Keratinocyte (primary cell): ENCODE data around the gene ZNF487.

ENCODE experiments used
- EZH2 ChIP-seq: IDR thresholded peaks from one replicate; pipeline ENCODE4 v1.6.1; 2012; ENCODE audit warnings: inconsistent platforms, mild to moderate bottlenecking, low read length, moderate library complexity
- TF ChIP-seq, protein P1 (sequence below), 3 experiments: IDR thresholded peaks in 1 of 3; conservative IDR thresholded peaks in 1 of 3; optimal IDR thresholded peaks in 1 of 3; 2 replicates in 2 of 3; 3 replicates in 1 of 3; pipeline versions ENCODE3 to v1.5.1; 2011; ENCODE audit warnings: low read length in 3 of 3, mild to moderate bottlenecking in 3 of 3, moderate library complexity in 2 of 3, control low read depth in 1 of 3, inconsistent platforms in 1 of 3; ENCODE audit not compliant: insufficient read depth in 2 of 3; ENCODE audit errors: extremely low read depth in 1 of 3

DNA sequence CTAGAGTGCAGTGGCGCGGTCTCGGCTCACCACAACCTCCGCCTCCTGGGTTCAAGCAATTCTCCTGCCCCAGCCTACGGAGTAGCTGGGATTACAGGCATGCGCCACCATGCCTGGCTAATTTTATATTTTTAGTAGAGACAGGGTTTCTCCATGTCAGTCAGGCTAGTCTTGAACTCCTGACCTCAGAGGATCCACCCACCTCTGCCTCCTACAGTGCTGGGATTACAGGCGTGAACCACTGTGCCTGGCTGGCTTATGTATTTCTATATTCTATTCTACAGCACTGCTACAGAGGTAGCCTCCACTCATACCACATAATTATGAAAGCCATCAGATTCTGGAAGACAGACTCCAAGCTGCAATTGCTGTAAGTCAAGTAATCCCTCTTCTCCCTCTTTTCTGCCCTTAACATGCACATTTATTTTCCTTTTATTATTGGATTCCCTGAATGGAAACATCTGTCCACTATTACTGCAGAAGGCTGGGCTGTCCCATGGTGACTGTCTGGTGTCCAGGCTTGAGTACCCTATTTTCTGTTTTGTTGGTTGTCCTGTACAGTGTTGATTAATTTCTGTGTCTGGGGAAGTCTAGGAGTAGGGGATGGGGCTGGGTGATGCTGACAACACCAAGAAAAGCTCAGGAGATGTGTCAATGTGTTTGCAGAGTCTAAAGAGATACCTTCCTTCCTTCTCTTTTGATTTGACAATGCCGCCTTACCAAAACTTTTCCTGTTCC, 5.8 kb upstream of the ZNF487 start:
- TF ChIP-seq, protein P1, sequence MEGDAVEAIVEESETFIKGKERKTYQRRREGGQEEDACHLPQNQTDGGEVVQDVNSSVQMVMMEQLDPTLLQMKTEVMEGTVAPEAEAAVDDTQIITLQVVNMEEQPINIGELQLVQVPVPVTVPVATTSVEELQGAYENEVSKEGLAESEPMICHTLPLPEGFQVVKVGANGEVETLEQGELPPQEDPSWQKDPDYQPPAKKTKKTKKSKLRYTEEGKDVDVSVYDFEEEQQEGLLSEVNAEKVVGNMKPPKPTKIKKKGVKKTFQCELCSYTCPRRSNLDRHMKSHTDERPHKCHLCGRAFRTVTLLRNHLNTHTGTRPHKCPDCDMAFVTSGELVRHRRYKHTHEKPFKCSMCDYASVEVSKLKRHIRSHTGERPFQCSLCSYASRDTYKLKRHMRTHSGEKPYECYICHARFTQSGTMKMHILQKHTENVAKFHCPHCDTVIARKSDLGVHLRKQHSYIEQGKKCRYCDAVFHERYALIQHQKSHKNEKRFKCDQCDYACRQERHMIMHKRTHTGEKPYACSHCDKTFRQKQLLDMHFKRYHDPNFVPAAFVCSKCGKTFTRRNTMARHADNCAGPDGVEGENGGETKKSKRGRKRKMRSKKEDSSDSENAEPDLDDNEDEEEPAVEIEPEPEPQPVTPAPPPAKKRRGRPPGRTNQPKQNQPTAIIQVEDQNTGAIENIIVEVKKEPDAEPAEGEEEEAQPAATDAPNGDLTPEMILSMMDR (optimal IDR thresholded peaks at IDR 0.05 in 1 of 3, IDR thresholded peaks at IDR 0.05 in 1 of 3, conservative IDR thresholded peaks at IDR 0.05 in 1 of 3; ENCODE audit: extremely low read depth in 1 of 3, insufficient read depth in 2 of 3, low read length in 3 of 3): no peak
- TF ChIP-seq EZH2: no peak
